PC-9 (cell line): ENCODE measurements around the gene CFAP46. TPM values are rescaled to one million over a fixed set of nuclear protein-coding genes. Genes with fewer than 3 reads are reported as not detected.

ENCODE experiments used
- BruUV-seq: library from RNA; stranded (reverse); fragments of 400-500 nt; replicated peaks from 2 replicates; lab custom pipeline; 2021; lab: Mats Ljungman, UMichigan
- CTCF ChIA-PET: fragments of 300-600 bp; sonication (Branson Sonifier 250); formaldehyde crosslinking; loops from one replicate; lab custom pipeline; 2022; ENCODE audit warnings: antibody characterized with exemption; lab: Charles Lee
- POLR2A ChIA-PET: fragments of 300-600 bp; sonication (Branson Sonifier 250); formaldehyde crosslinking; loops from one replicate; lab custom pipeline; 2022; ENCODE audit warnings: antibody characterized with exemption; ENCODE audit not compliant: unreplicated experiment; lab: Charles Lee
- DNase-seq, 2 experiments: peaks; one replicate each; pipeline versions ENCODE4 v3.0.0 to v3.0.0-alpha.2; 2015 to 2022; ENCODE audit warnings: mixed read lengths in 1 of 2
- H2AFZ ChIP-seq: fragments of 200-600 bp; sonication (generic); 2 replicates; pipeline ENCODE4 v1.8.1; 2017; ENCODE audit warnings: antibody characterized with exemption
- H3F3A ChIP-seq: fragments of 200-600 bp; sonication (generic); 2 replicates; pipeline ENCODE4 v1.8.1; 2017; ENCODE audit warnings: antibody characterized with exemption, mild to moderate bottlenecking, low read depth; ENCODE audit not compliant: insufficient read depth
- H3K27ac ChIP-seq: fragments of 200-600 bp; sonication (generic); 2 replicates; pipeline ENCODE4 v1.6.1; 2016; ENCODE audit warnings: mixed run types
- H3K27me3 ChIP-seq: fragments of 200-600 bp; sonication (generic); 2 replicates; pipeline ENCODE4 v1.6.1; 2016; ENCODE audit warnings: low read depth, mixed run types; ENCODE audit not compliant: insufficient read depth
- H3K36me3 ChIP-seq: fragments of 200-600 bp; sonication (generic); 2 replicates; pipeline ENCODE4 v1.6.1; 2016; ENCODE audit warnings: low read depth, mixed run types
- H3K4me1 ChIP-seq: fragments of 200-600 bp; sonication (generic); replicated peaks from 2 replicates; pipeline ENCODE4 v1.6.1; 2016; ENCODE audit warnings: mixed run types; ENCODE audit not compliant: insufficient read depth
- H3K4me2 ChIP-seq: fragments of 200-600 bp; sonication (generic); 2 replicates; pipeline ENCODE4 v1.6.1; 2017; ENCODE audit warnings: mixed run types
- H3K4me3 ChIP-seq: fragments of 200-600 bp; sonication (generic); 2 replicates; pipeline ENCODE4 v1.6.1; 2016; ENCODE audit warnings: mixed run types
- H3K79me2 ChIP-seq: fragments of 200-600 bp; sonication (generic); 2 replicates; pipeline ENCODE4 v1.6.1; 2017; ENCODE audit warnings: low read depth, mixed run types
- H3K9me2 ChIP-seq: fragments of 200-600 bp; sonication (generic); 2 replicates; pipeline ENCODE4 v1.8.1; 2017; ENCODE audit warnings: mild to moderate bottlenecking; ENCODE audit not compliant: insufficient read depth
- H3K9me3 ChIP-seq: fragments of 200-600 bp; sonication (generic); 2 replicates; pipeline ENCODE4 v1.8.1; 2016; ENCODE audit warnings: low read depth; ENCODE audit not compliant: insufficient read depth
- H4K20me1 ChIP-seq: fragments of 200-600 bp; sonication (generic); 2 replicates; pipeline ENCODE4 v1.8.1; 2017; ENCODE audit not compliant: insufficient read depth
- EZH2 ChIP-seq: fragments of 200-600 bp; sonication (generic); IDR thresholded peaks from 2 replicates; pipeline ENCODE4 v1.8.0; 2017; ENCODE audit warnings: antibody characterized with exemption, low read depth
- intact Hi-C: fragments of 100-400 bp; cut with micrococcal nuclease; formaldehyde crosslinking; loops from one replicate; pipeline ENCODE4 v1.10.0; 2022; ENCODE audit not compliant: unreplicated experiment
- total RNA-seq: library from RNA; stranded (reverse); gene quantifications from 2 replicates; pipeline ENCODE4 v1.2.3, GENCODE V29; 2021
- TF ChIP-seq, protein P1 (sequence below): fragments of 200-600 bp; sonication (generic); conservative IDR thresholded peaks from 2 replicates; pipeline ENCODE4 v1.6.1; 2017; ENCODE audit warnings: mixed run types, antibody characterized with exemption, mild to moderate bottlenecking, moderate library complexity

CFAP46 gene
- total RNA-seq, 1 experiment from 2014 or later, result not detected

DNA sequence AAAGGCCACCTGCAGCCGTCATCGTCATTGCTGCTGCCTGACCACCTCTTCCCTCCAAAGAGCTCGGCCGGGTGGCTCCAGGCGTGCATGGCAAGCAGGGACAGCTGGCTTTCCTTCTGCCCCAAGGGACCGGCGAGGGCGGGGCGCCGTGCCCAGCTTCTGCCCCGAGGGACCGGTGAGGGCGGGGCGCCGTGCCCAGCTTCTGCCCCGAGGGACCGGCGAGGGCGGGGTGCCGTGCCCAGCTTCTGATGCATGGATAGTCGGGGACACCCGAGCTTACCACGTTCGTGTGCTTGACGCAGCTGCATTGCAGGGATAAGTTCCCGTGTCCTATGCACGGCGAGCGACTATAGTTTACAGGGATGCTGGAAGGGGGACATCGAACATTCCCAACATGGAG lies 27.0 kb downstream of the CFAP46 start:
- Histone ChIP-seq H3K9me3 (no peaks in the 10 kb centered on the region), H3K4me3 (no peak overlapping the region), H2AFZ (no peak overlapping the region), H3K4me2 (no peak overlapping the region), H3K27me3 (peaks cover 7% of the 10 kb centered on the region; the same call in 1 of the 2 replicates), H3K27ac (no peak overlapping the region), H3K36me3 (no peaks in the 10 kb centered on the region), H3F3A (no peaks in the 10 kb centered on the region), H4K20me1 (no peaks in the 10 kb centered on the region), H3K79me2 (no peaks in the 10 kb centered on the region), H3K4me1 (no peaks in the 10 kb centered on the region), H3K9me2 (no peaks in the 10 kb centered on the region)
- BruUV-seq, result no TSS peak
- intact Hi-C loops, result no loop called here
- CTCF ChIA-PET, result no interaction called here
- TF ChIP-seq EZH2, result no peak
- TF ChIP-seq, protein P1, sequence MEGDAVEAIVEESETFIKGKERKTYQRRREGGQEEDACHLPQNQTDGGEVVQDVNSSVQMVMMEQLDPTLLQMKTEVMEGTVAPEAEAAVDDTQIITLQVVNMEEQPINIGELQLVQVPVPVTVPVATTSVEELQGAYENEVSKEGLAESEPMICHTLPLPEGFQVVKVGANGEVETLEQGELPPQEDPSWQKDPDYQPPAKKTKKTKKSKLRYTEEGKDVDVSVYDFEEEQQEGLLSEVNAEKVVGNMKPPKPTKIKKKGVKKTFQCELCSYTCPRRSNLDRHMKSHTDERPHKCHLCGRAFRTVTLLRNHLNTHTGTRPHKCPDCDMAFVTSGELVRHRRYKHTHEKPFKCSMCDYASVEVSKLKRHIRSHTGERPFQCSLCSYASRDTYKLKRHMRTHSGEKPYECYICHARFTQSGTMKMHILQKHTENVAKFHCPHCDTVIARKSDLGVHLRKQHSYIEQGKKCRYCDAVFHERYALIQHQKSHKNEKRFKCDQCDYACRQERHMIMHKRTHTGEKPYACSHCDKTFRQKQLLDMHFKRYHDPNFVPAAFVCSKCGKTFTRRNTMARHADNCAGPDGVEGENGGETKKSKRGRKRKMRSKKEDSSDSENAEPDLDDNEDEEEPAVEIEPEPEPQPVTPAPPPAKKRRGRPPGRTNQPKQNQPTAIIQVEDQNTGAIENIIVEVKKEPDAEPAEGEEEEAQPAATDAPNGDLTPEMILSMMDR, result no peak
- DNase-seq, result no peak
- POLR2A ChIA-PET, result no interaction called here

DNA sequence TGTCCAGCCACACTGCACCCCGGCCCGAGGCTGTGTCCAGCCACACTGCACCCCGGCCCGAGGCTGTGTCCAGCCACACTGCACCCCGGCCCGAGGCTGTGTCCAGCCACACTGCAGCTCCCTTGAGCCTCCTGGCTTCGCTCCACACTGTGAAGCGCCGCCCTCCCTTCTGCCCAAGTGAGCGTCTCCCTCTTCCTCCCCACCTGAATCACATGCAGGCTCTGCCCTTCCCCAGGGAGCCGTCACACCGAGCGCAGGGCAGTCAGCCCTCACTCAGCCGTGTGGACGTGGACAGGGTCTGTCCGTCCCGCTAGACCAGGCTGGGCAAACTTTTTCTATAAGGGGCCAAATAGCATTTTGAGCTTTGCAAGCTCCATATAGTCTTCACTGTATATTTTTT lies 27.6 kb downstream of the CFAP46 start:
- ChIA-PET POLR2A (no interaction called here), CTCF (no interaction called here)
- no peaks in the 10 kb centered on the region for H3F3A ChIP-seq
- no peak overlapping the region for H3K4me2 ChIP-seq
- no peaks in the 10 kb centered on the region for H3K36me3 ChIP-seq
- no peak for TF ChIP-seq EZH2
- TF ChIP-seq, protein P1, result no peak
- H3K79me2 ChIP-seq, result no peaks in the 10 kb centered on the region
- H4K20me1 ChIP-seq, result no peaks in the 10 kb centered on the region
- no peaks in the 10 kb centered on the region for H3K9me2 ChIP-seq
- no peak overlapping the region for H2AFZ ChIP-seq
- intact Hi-C loops, result no loop called here
- no peaks in the 10 kb centered on the region for H3K4me1 ChIP-seq
- no peak overlapping the region for H3K27ac ChIP-seq
- no peaks in the 10 kb centered on the region for H3K9me3 ChIP-seq
- no peak overlapping the region for H3K4me3 ChIP-seq
- no TSS peak for BruUV-seq
- H3K27me3 ChIP-seq, result peaks cover 7% of the 10 kb centered on the region; the same call in 1 of the 2 replicates
- DNase-seq, result no peak

DNA sequence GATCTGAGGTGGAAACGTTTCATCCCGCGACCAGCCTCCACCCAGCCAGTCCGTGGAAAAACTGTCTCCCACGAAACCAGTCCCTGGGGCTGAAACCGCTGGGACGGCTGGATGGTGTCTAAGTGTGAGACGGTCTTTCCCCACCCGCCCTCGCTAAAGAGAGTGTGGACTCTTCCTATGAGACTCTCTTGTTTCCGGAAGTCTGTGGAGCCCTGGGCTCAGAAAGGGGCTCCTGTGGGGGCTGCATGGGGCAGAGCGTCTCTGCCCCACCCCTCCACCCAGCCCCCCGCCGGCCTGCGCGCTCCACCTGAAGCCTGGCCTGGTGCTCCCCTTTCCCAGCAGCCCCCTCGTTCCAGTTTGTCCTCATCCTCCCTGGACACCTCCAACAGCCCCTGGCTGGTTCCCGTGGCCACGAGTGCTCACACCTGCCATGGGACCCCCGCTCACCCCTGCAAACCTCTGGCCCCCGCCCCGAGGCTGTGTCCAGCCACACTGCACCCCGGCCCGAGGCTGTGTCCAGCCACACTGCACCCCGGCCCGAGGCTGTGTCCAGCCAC lies 28.7 kb downstream of the CFAP46 start:
- Histone ChIP-seq H3K4me1 (no peaks in the 10 kb centered on the region), H3K79me2 (no peaks in the 10 kb centered on the region), H3K9me3 (no peaks in the 10 kb centered on the region), H3K9me2 (no peaks in the 10 kb centered on the region), H3F3A (no peaks in the 10 kb centered on the region), H3K4me2 (no peak overlapping the region), H3K4me3 (no peak overlapping the region), H3K27ac (no peak overlapping the region), H2AFZ (no peak overlapping the region), H4K20me1 (no peaks in the 10 kb centered on the region), H3K36me3 (no peaks in the 10 kb centered on the region), H3K27me3 (peaks cover 7% of the 10 kb centered on the region; the same call in 1 of the 2 replicates)
- CTCF ChIA-PET, result no interaction called here
- no peak for TF ChIP-seq EZH2
- TF ChIP-seq, protein P1, result no peak
- DNase-seq, result no peak
- intact Hi-C loops, result no loop called here
- POLR2A ChIA-PET, result no interaction called here
- BruUV-seq, result no TSS peak
